ENCODE results near the gene DNAJB12. TPM values are rescaled to one million over a fixed set of nuclear protein-coding genes. Genes with fewer than 3 reads are reported as not detected.

Gene DNAJB12
- total RNA-seq (2014; rRNA removed; shearing (Covaris generic)): 35.9 and 40.6 TPM in 2 replicates

GRCh38 chr10:72354356-72355213, at the start of gene DNAJB12:
DNAJB12 (minus strand) TSS chr10:72354919; CDS start chr10:72354897, 22 bp downstream.

Small RNAs within 50 kb of the gene (small RNA-seq; reads per million reads assigned to genes)
- not detected for gene RNU6-805P

Other genes with a start within 250 kb of the DNAJB12 start
- 20.0 and 25.0 TPM in 2 replicates for gene ANAPC16, start 138.9 kb downstream of the DNAJB12 start, total RNA-seq (2014; rRNA removed; shearing (Covaris generic))
- 15.2 and 21.6 TPM in 2 replicates for gene ASCC1, start 138.6 kb downstream of the DNAJB12 start, total RNA-seq (2014; rRNA removed; shearing (Covaris generic))
- 264 and 326 TPM in 2 replicates for gene DDIT4, start 81.0 kb downstream of the DNAJB12 start, total RNA-seq (2014; rRNA removed; shearing (Covaris generic))

All from A375 (cell line).